Hepatocyte (in vitro differentiated cells): ENCODE measurements around the gene CCDC148.

Experiments
- EZH2 ChIP-seq: fragments of 200-600 bp; sonication (generic); IDR thresholded peaks from 2 replicates; pipeline ENCODE4 v1.6.1; 2016; ENCODE audit warnings: antibody characterized with exemption, mild to moderate bottlenecking, borderline replicate concordance
- TF ChIP-seq, protein P1 (sequence below): fragments of 200-600 bp; sonication (generic); IDR thresholded peaks from 2 replicates; pipeline ENCODE4 v1.5.1; 2016; ENCODE audit warnings: antibody characterized with exemption, mild to moderate bottlenecking; ENCODE audit not compliant: poor library complexity

DNA sequence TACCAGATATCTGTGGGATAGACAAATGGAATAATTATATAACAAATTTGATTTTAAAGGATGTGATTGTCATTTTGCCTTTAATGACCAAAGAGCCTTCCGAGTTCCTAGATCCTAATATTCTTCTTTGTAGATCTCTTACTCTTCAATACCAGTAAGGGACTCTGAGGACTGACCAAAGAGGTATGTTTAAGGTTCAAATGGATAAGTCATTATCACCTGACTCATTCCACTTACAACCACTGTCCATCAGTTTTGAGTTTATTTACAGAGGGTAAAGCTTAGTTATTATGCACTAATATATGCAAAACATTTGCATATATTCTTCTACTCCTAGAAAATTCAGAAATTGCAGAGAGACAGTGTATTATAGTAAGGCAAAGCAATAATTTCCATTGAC, 62.7 kb downstream of the CCDC148 start:
- TF ChIP-seq, protein P1, sequence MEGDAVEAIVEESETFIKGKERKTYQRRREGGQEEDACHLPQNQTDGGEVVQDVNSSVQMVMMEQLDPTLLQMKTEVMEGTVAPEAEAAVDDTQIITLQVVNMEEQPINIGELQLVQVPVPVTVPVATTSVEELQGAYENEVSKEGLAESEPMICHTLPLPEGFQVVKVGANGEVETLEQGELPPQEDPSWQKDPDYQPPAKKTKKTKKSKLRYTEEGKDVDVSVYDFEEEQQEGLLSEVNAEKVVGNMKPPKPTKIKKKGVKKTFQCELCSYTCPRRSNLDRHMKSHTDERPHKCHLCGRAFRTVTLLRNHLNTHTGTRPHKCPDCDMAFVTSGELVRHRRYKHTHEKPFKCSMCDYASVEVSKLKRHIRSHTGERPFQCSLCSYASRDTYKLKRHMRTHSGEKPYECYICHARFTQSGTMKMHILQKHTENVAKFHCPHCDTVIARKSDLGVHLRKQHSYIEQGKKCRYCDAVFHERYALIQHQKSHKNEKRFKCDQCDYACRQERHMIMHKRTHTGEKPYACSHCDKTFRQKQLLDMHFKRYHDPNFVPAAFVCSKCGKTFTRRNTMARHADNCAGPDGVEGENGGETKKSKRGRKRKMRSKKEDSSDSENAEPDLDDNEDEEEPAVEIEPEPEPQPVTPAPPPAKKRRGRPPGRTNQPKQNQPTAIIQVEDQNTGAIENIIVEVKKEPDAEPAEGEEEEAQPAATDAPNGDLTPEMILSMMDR: no peak
- no peak for TF ChIP-seq EZH2
